ENCODE measurements around the gene HLA-DQB1. TPM values are rescaled to one million over a fixed set of nuclear protein-coding genes. Genes with fewer than 3 reads are reported as not detected.

Gene HLA-DQB1
- total RNA-seq, 1 donor, result not detected

GRCh38 chr6:32669893-32670292 lies 3.4 kb upstream of the HLA-DQB1 start:
- no peak for DNase-seq (ENCODE audit: low read depth)

GRCh38 chr6:32669240-32669639 lies 2.8 kb upstream of the HLA-DQB1 start:
- no peak overlapping the region for H3K4me3 ChIP-seq (ENCODE audit: low read depth, low read length)
- no peak for TF ChIP-seq CTCF (IDR thresholded peaks at IDR 0.05; ENCODE audit: insufficient read depth, low read depth, low read length)
- DNase-seq (ENCODE audit: low read depth), result no peak

More at GRCh38 chr6:32669893-32670292, 3.4 kb upstream of the HLA-DQB1 start:
- no peak overlapping the region for H3K4me3 ChIP-seq (ENCODE audit: low read depth, low read length)
- no peak for TF ChIP-seq CTCF (IDR thresholded peaks at IDR 0.05; ENCODE audit: insufficient read depth, low read depth, low read length)

- H3K4me3 ChIP-seq (ENCODE audit: low read depth, low read length), result no peak overlapping the region
- DNase-seq (ENCODE audit: low read depth), result peak; percentile 10
- TF ChIP-seq CTCF (IDR thresholded peaks at IDR 0.05; ENCODE audit: insufficient read depth, low read depth, low read length), result no peak
Observed at GRCh38 chr6:32668226-32668747, 1.8 kb upstream of the HLA-DQB1 start.

GRCh38 chr6:32665661-32666060 lies 796 bp downstream of the HLA-DQB1 start:
- H3K4me3 ChIP-seq (ENCODE audit: low read depth, low read length), result no peak overlapping the region
- no peak for TF ChIP-seq CTCF (IDR thresholded peaks at IDR 0.05; ENCODE audit: insufficient read depth, low read depth, low read length)
- no peak for DNase-seq (ENCODE audit: low read depth)

- no peak for DNase-seq (ENCODE audit: low read depth)
- TF ChIP-seq CTCF (IDR thresholded peaks at IDR 0.05; ENCODE audit: insufficient read depth, low read depth, low read length), result no peak
- H3K4me3 ChIP-seq (ENCODE audit: low read depth, low read length), result no peak overlapping the region
Observed at GRCh38 chr6:32664827-32665362, 1.6 kb downstream of the HLA-DQB1 start.

- TF ChIP-seq CTCF (IDR thresholded peaks at IDR 0.05; ENCODE audit: insufficient read depth, low read depth, low read length), result no peak
- no peak for DNase-seq (ENCODE audit: low read depth)
- H3K4me3 ChIP-seq (ENCODE audit: low read depth, low read length), result no peak overlapping the region
Observed at GRCh38 chr6:32664354-32664753, 2.1 kb downstream of the HLA-DQB1 start.

- TF ChIP-seq CTCF (IDR thresholded peaks at IDR 0.05; ENCODE audit: insufficient read depth, low read depth, low read length), result no peak
- H3K4me3 ChIP-seq (ENCODE audit: low read depth, low read length), result no peak overlapping the region
- no peak for DNase-seq (ENCODE audit: low read depth)
Observed at GRCh38 chr6:32662836-32663235, 3.6 kb downstream of the HLA-DQB1 start.

Measured in fibroblast of villous mesenchyme (primary cell).